A673 (cell line): ENCODE results near the gene HADHA. TPM values are rescaled to one million over a fixed set of nuclear protein-coding genes. Genes with fewer than 3 reads are reported as not detected.

Source experiments
- BruUV-seq: library from RNA; stranded (reverse); fragments of 400-500 nt; replicated peaks from 2 replicates; lab custom pipeline; 2021; lab: Mats Ljungman, UMichigan
- CTCF ChIA-PET: fragments of 300-600 bp; sonication (Branson Sonifier 250); formaldehyde crosslinking; loops from one replicate; lab custom pipeline; 2022; ENCODE audit warnings: antibody characterized with exemption; lab: Charles Lee
- POLR2A ChIA-PET: fragments of 300-600 bp; sonication (Branson Sonifier 250); formaldehyde crosslinking; loops from one replicate; lab custom pipeline; 2022; ENCODE audit warnings: antibody characterized with exemption; ENCODE audit not compliant: low non-redundant PET; lab: Charles Lee
- DNase-seq: peaks from one replicate; pipeline ENCODE4 v3.0.0-alpha.2; 2015; ENCODE audit warnings: low spot score
- H3K27ac ChIP-seq: fragments of 200-600 bp; sonication (generic); 2 replicates; pipeline ENCODE4 v1.5.1; 2016; ENCODE audit warnings: mixed run types, low read depth, mild to moderate bottlenecking, mixed read lengths, antibody characterized with exemption, low read length; ENCODE audit not compliant: poor library complexity, severe bottlenecking
- H3K27me3 ChIP-seq: fragments of 200-600 bp; sonication (generic); replicated peaks from 2 replicates; pipeline ENCODE4 v1.6.1; 2017; ENCODE audit warnings: mixed run types, low read depth, mild to moderate bottlenecking, mixed read lengths, antibody characterized with exemption, low read length; ENCODE audit not compliant: insufficient read depth, poor library complexity
- H3K36me3 ChIP-seq: fragments of 200-600 bp; sonication (generic); 2 replicates; pipeline ENCODE4 v1.6.1; 2016; ENCODE audit warnings: mixed run types, mild to moderate bottlenecking, mixed read lengths, antibody characterized with exemption, low read length; ENCODE audit not compliant: insufficient read depth, poor library complexity, severe bottlenecking
- H3K4me1 ChIP-seq: fragments of 200-600 bp; sonication (generic); 2 replicates; pipeline ENCODE4 v1.6.1; 2017; ENCODE audit warnings: mixed run types, mild to moderate bottlenecking, mixed read lengths, antibody characterized with exemption, low read length; ENCODE audit not compliant: insufficient read depth, poor library complexity, severe bottlenecking
- H3K4me3 ChIP-seq: fragments of 200-600 bp; sonication (generic); 2 replicates; pipeline ENCODE4 v1.5.1; 2016; ENCODE audit warnings: low read depth, mixed run types, mild to moderate bottlenecking, mixed read lengths, low read length; ENCODE audit not compliant: poor library complexity, severe bottlenecking
- H3K9me3 ChIP-seq: fragments of 200-600 bp; sonication (generic); 2 replicates; pipeline ENCODE4 v1.6.1; 2016; ENCODE audit warnings: mixed run types, low read depth, mild to moderate bottlenecking, mixed read lengths, antibody characterized with exemption, low read length; ENCODE audit not compliant: poor library complexity, severe bottlenecking
- EZH2 ChIP-seq: fragments of 200-600 bp; sonication (generic); IDR thresholded peaks from 2 replicates; pipeline ENCODE4 v1.6.1; 2017; ENCODE audit warnings: borderline replicate concordance, low read depth, mild to moderate bottlenecking, mixed read lengths, antibody characterized with exemption, low read length; ENCODE audit not compliant: poor library complexity, severe bottlenecking
- intact Hi-C: fragments of 100-400 bp; cut with micrococcal nuclease; formaldehyde crosslinking; loops from one replicate; pipeline ENCODE4 v1.10.0; 2022; ENCODE audit not compliant: unreplicated experiment
- total RNA-seq: library from RNA; stranded (reverse); gene quantifications from 2 replicates; pipeline ENCODE4 v1.2.3, GENCODE V29; 2021
- TF ChIP-seq, protein P1 (sequence below): fragments of 300-800, 200-600 bp; sonication (generic); conservative IDR thresholded peaks from 2 replicates; pipeline ENCODE4 v1.5.1; 2017; ENCODE audit warnings: low read depth, mild to moderate bottlenecking, antibody characterized with exemption, low read length, moderate library complexity, mixed read lengths

The HADHA gene
- total RNA-seq, 1 experiment from 2014 or later, result 136 TPM

DNA sequence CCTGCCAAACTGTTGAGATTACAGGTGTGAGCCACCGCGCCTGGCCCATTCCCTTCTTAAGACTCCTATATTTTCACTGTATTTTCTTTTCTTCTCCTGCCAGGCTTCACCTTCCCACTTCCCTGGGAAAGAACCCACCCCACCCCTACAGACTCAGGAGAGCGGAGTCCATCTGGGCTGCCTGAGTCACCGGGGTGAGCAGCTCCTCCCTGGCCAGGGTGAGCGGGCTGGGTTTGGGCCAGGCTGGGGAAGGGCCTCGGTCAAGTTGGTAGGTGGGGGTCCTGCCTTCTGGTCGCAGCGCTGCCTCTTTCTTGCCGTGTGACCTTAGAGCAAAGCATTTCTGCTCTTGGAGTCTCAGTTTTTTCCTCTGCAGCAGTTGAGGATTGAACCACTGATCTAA, 73.6 kb downstream of the HADHA start:
- H3K27ac ChIP-seq, result no peak overlapping the region
- no peak for DNase-seq
- no TSS peak for BruUV-seq
- no peaks in the 10 kb centered on the region for H3K27me3 ChIP-seq
- no peak overlapping the region for H3K4me3 ChIP-seq
- POLR2A ChIA-PET, result no interaction called here
- H3K9me3 ChIP-seq, result no peaks in the 10 kb centered on the region
- no peaks in the 10 kb centered on the region for H3K4me1 ChIP-seq
- intact Hi-C loops, result no loop called here
- no peak for TF ChIP-seq EZH2
- TF ChIP-seq, protein P1, sequence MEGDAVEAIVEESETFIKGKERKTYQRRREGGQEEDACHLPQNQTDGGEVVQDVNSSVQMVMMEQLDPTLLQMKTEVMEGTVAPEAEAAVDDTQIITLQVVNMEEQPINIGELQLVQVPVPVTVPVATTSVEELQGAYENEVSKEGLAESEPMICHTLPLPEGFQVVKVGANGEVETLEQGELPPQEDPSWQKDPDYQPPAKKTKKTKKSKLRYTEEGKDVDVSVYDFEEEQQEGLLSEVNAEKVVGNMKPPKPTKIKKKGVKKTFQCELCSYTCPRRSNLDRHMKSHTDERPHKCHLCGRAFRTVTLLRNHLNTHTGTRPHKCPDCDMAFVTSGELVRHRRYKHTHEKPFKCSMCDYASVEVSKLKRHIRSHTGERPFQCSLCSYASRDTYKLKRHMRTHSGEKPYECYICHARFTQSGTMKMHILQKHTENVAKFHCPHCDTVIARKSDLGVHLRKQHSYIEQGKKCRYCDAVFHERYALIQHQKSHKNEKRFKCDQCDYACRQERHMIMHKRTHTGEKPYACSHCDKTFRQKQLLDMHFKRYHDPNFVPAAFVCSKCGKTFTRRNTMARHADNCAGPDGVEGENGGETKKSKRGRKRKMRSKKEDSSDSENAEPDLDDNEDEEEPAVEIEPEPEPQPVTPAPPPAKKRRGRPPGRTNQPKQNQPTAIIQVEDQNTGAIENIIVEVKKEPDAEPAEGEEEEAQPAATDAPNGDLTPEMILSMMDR, result no peak
- H3K36me3 ChIP-seq, result no peaks in the 10 kb centered on the region
- CTCF ChIA-PET, result no interaction called here

DNA sequence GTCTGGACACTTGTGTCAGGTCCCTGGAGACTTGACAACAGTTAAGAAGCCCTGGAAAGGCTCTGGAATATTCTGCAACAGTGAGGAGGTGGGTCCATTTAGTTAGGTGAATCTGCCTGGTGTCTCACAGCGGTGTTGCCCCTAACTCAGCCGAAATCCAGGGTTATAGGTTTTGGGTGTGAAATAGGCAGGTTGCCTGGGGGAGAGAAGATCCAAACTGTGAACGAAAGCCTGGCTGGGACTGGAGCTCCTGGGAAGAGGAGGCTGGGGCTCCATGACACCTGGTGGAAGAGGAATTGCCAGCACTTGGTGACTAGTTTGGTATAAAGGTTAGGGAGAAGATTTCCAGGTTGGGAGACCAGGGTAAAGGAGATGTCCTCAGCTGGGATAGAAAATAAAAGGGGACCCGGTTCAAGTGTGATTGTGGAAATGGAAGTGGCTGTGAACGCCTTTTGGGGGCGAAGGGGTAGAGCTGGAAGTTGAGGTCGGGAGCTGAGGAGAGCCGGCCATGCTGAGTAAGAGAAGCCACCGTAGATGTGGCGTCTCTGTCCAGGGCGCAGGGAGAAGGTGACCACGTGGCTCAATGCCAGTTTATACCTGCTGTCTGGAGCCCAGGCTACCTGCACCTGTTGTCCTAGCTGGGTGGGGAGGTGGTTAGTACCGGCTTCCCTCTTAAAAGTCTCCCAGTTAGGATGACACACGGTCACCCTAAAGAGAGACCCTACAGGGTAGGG, 74.6 kb downstream of the HADHA start:
- DNase-seq, result no peak
- Histone ChIP-seq H3K4me1 (no peaks in the 10 kb centered on the region), H3K27me3 (no peaks in the 10 kb centered on the region), H3K9me3 (no peaks in the 10 kb centered on the region), H3K4me3 (no peak overlapping the region), H3K36me3 (no peaks in the 10 kb centered on the region), H3K27ac (no peak overlapping the region)
- intact Hi-C loops, result no loop called here
- BruUV-seq, result no TSS peak
- ChIA-PET POLR2A (no interaction called here), CTCF (no interaction called here)
- TF ChIP-seq EZH2, result no peak
- TF ChIP-seq, protein P1, result no peak

DNA sequence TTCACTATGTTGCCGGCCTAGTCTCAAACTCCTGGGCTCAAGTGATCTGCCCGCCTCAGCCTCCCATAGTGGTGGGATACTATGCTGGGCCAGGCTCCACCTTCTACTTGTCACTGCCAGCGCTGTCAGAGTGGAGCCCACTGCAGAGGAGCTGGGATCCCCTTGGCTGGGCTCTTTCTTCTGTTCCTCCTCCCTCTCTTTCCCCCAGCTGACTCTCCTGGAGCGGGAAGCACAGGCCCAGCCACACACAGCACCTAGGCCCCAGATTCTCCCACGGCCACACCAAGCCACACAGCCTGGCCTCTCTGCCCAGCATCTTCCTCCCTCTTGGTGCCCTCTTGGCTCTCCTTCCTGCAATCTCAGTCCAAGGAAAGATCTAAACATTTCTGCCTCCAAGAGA, 75.2 kb downstream of the HADHA start:
- H3K27me3 ChIP-seq, result no peaks in the 10 kb centered on the region
- POLR2A ChIA-PET, result no interaction called here
- no peak for DNase-seq
- no peak for TF ChIP-seq EZH2
- TF ChIP-seq, protein P1, result no peak
- CTCF ChIA-PET, result no interaction called here
- H3K4me1 ChIP-seq, result no peaks in the 10 kb centered on the region
- H3K36me3 ChIP-seq, result no peaks in the 10 kb centered on the region
- H3K27ac ChIP-seq, result no peak overlapping the region
- no TSS peak for BruUV-seq
- H3K9me3 ChIP-seq, result no peaks in the 10 kb centered on the region
- no peak overlapping the region for H3K4me3 ChIP-seq
- intact Hi-C loops, result no loop called here
